Heart left ventricle (tissue), 13 donors: ENCODE measurements around the gene CSH2.
A peak's percentile ranks its signal among the peaks of the same experiment; 100 is the strongest.
"Not testable (repeated sequence)": the region's sequence is repeated elsewhere in the genome, so short reads cannot be mapped to it uniquely, and the experiment has no call there.

Experiments
- CTCF ChIP-seq, 12 donors: fragments of 200-600 bp; sonication (generic) in 4 of 12; IDR thresholded peaks; one replicate each; pipeline versions ENCODE4 v1.5.0 to v1.8.0; 2018 to 2022; ENCODE audit warnings: antibody characterized with exemption in 12 of 12, mild to moderate bottlenecking in 5 of 12
- POLR2A ChIP-seq, 2 donors: fragments of 450-650 bp; IDR thresholded peaks; one replicate each; pipeline ENCODE4 v1.6.1; 2017; ENCODE audit warnings: antibody characterized with exemption in 2 of 2, mild to moderate bottlenecking in 2 of 2, moderate library complexity in 2 of 2
- donor health status: ischemic (EF 13 %, LVEDD 7.1; RV severe dilation, severe dysfunction).
- donor health status: DM: no; HTN: yes; CAD: no.
- donor health status: DM: no; HTN: no; CAD: no.
- donor health status: ischemic (EF 25% LVEDD 6.9; RV normal size, moderate dysfunction).
- donor health status: ischemic (EF 25% LVEDD 5.7; RV mildly dilated, moderate dysfunction).
- donor health status: ischemic (EF 35%, LVEDD 5.7; RV mildly dilated, moderate dysfunction).
- donor health status: nonischemic (EF 11% LVEDD 7.7; RV severe dilation, severe dysfunction).
- donor health status: DM: yes; HTN: yes; CAD: no.
- donor health status: PGD.
- donor health status: ischemic (EF 29% LVEDD 5.4; RV normal size, mild dysfunction).
- donor health status: nonischemic (EF 23%, LVEDD 6.1; RV moderate dilation, normal function).

GRCh38 chr17:63881337-63881736 lies 7.9 kb upstream of the CSH2 start:
- peak in 5 of 12 donors; percentile 10 to 26 (median 22) for TF ChIP-seq CTCF (IDR thresholded peaks at IDR 0.05)
- not testable (repeated sequence) for TF ChIP-seq POLR2A (IDR thresholded peaks at IDR 0.05)
